Lung (tissue), 12 donors: ENCODE measurements around the gene ATP8B1. TPM values are rescaled to one million over a fixed set of nuclear protein-coding genes. Genes with fewer than 3 reads are reported as not detected.
A peak's percentile ranks its signal among the peaks of the same experiment; 100 is the strongest.
"Not testable (repeated sequence)": the region's sequence is repeated elsewhere in the genome, so short reads cannot be mapped to it uniquely, and the experiment has no call there.

Source experiments
- ATAC-seq: fragments of 200-7000 bp; cut with Tn5 transposase; one replicate; pipeline ENCODE4 v1.9.1; 2020; ENCODE audit warnings: moderate number of reproducible peaks; ENCODE audit not compliant: insufficient read depth, low FRiP score
- DNase-seq, 3 donors: peaks; one replicate each; pipeline ENCODE4 v3.0.0-alpha.2; 2013 to 2017
- H3K27ac ChIP-seq, 2 donors: one replicate each; pipeline ENCODE4 v1.5.1; 2013; ENCODE audit warnings: mild to moderate bottlenecking in 2 of 2, moderate library complexity in 2 of 2, control low read depth in 1 of 2, inconsistent platforms in 1 of 2, low read depth in 1 of 2, low read length in 1 of 2
- H3K27me3 ChIP-seq, 3 donors: one replicate each; pipeline ENCODE4 v1.5.1; 2013; ENCODE audit warnings: low read length in 2 of 3; ENCODE audit not compliant: control insufficient read depth in 3 of 3, insufficient read depth in 3 of 3
- H3K36me3 ChIP-seq, 4 donors: one replicate each; pipeline ENCODE4 v1.5.1; 2013; ENCODE audit warnings: low read length in 4 of 4, mild to moderate bottlenecking in 1 of 4, moderate library complexity in 1 of 4; ENCODE audit not compliant: control insufficient read depth in 4 of 4, insufficient read depth in 4 of 4
- H3K4me1 ChIP-seq, 5 donors: one replicate each; pipeline ENCODE4 v1.5.1; 2013; ENCODE audit warnings: low read length in 5 of 5, mild to moderate bottlenecking in 2 of 5, moderate library complexity in 1 of 5; ENCODE audit not compliant: control insufficient read depth in 5 of 5, insufficient read depth in 5 of 5
- H3K4me3 ChIP-seq: one replicate; pipeline ENCODE4 v1.5.1; 2013; ENCODE audit warnings: mild to moderate bottlenecking, control low read depth, moderate library complexity
- H3K9ac ChIP-seq, 2 donors: one replicate each; pipeline ENCODE4 v1.5.1; 2013; ENCODE audit warnings: low read length in 2 of 2, control low read depth in 1 of 2; ENCODE audit not compliant: insufficient read depth in 1 of 2
- H3K9me3 ChIP-seq, 4 donors: one replicate each; pipeline ENCODE4 v1.5.1; 2013; ENCODE audit warnings: low read length in 3 of 4, mild to moderate bottlenecking in 1 of 4, moderate library complexity in 1 of 4; ENCODE audit not compliant: control insufficient read depth in 4 of 4, insufficient read depth in 3 of 4
- CTCF ChIP-seq: IDR thresholded peaks from 2 replicates; pipeline ENCODE4 v1.5.1; 2012; ENCODE audit warnings: mild to moderate bottlenecking; ENCODE audit errors: control extremely low read depth, extremely low read depth
- WGBS, 2 donors: extraction: QIAGEN DNeasy Blood & Tissue Kit; methylation state at CpG; one replicate each; pipeline ENCODE4 v1.1.7; 2013; 5-methylcytosine and 5-hydroxymethylcytosine counted together
- polyA plus RNA-seq, 2 donors: library from polyadenylated mRNA; stranded (reverse); fragments of 200-250 nt; gene quantifications; one replicate each; pipeline ENCODE4 v1.2.1, GENCODE V29; 2013
- total RNA-seq, 2 donors: library from RNA; depleted of rRNA in 1 of 2; stranded (reverse); fragments of >200 nt in 1 of 2; gene quantifications; one replicate each; pipeline ENCODE4 v1.2.1, GENCODE V29; 2014 to 2021
- donor health status: control.
- donor health status: control.
- donor health status: Bipolar disorder and iron deficiency.
- donor health status: healthy.
- donor health status: DM: yes; HTN: yes; CAD: no.

Gene ATP8B1
- total and polyA plus RNA-seq, 4 donors = 7.3 to 42.0 (median 18.2) TPM

GRCh38 chr18:57730146-57730545, 73.0 kb downstream of the ATP8B1 start:
- Histone ChIP-seq H3K4me3 (no peak overlapping the region), H3K4me1 (peaks cover 0 to 6% (median 0%) of the 10 kb centered on the region in 5 donors), H3K36me3 (peaks cover 0 to 10% (median 5%) of the 10 kb centered on the region in 4 donors), H3K27ac (no peak overlapping the region), H3K27me3 (no peaks in the 10 kb centered on the region), H3K9me3 (peaks cover 0 to 4% (median 0%) of the 10 kb centered on the region in 4 donors), H3K9ac (no peak overlapping the region)
- ATAC-seq = no peak
- TF ChIP-seq CTCF = no peak
- 96 to 97% methylated on average over 5 of the region's 5 CpGs for WGBS, 2 donors
- no peak for DNase-seq

- peaks cover 0 to 10% (median 5%) of the 10 kb centered on the region in 4 donors for H3K36me3 ChIP-seq
- peaks cover 0 to 4% (median 0%) of the 10 kb centered on the region in 4 donors for H3K9me3 ChIP-seq
- H3K4me3 ChIP-seq = no peak overlapping the region
- peaks cover 0 to 6% (median 0%) of the 10 kb centered on the region in 5 donors for H3K4me1 ChIP-seq
- ATAC-seq = peak; percentile 64
- no peaks in the 10 kb centered on the region for H3K27me3 ChIP-seq
- no peak overlapping the region for H3K9ac ChIP-seq
- 52 to 55% methylated on average over 11 of the region's 11 CpGs for WGBS, 2 donors
- TF ChIP-seq CTCF = no peak
- DNase-seq = peak in 1 of 3 donors; percentile 29
- peak overlapping the region in 1 of 2 donors; percentile 67 for H3K27ac ChIP-seq
These were observed 74.1 kb downstream of the ATP8B1 start for GRCh38 chr18:57728941-57729511.

GRCh38 chr18:57727952-57728807, 74.9 kb downstream of the ATP8B1 start:
- Histone ChIP-seq H3K4me3 (no peak overlapping the region), H3K9ac (no peak overlapping the region), H3K4me1 (peaks cover 0 to 6% (median 0%) of the 10 kb centered on the region in 5 donors), H3K27ac (peak overlapping the region in 1 of 2 donors; percentile 52), H3K27me3 (no peaks in the 10 kb centered on the region), H3K36me3 (peaks cover 0 to 10% (median 5%) of the 10 kb centered on the region in 4 donors), H3K9me3 (peaks cover 0 to 4% (median 0%) of the 10 kb centered on the region in 4 donors)
- ATAC-seq (peak; percentile 30), DNase-seq (peak in 2 of 3 donors; percentile 47 to 61)
- TF ChIP-seq CTCF = no peak
- WGBS, 2 donors = 51 to 54% methylated on average over 6 of the region's 6 CpGs

- not testable (repeated sequence) for ATAC-seq, H3K9me3 ChIP-seq, H3K36me3 ChIP-seq, H3K9ac ChIP-seq, H3K4me1 ChIP-seq, DNase-seq, H3K27ac ChIP-seq, H3K4me3 ChIP-seq, H3K27me3 ChIP-seq
- WGBS, 2 donors = 93% methylated on average over 27 to 31 of the region's 31 CpGs
These were observed 83.7 kb downstream of the ATP8B1 start for GRCh38 chr18:57719211-57719935.
